HG03432 (cell line): Measurements from ENCODE around the gene CAMTA1.

Experiments
- ATAC-seq: cut with Tn5 transposase; IDR thresholded peaks from one replicate; pipeline ENCODE4 v1.9.1; 2021; ENCODE audit warnings: mild to moderate bottlenecking, moderate library complexity; ENCODE audit not compliant: unreplicated experiment

CAMTA1 gene

DNA sequence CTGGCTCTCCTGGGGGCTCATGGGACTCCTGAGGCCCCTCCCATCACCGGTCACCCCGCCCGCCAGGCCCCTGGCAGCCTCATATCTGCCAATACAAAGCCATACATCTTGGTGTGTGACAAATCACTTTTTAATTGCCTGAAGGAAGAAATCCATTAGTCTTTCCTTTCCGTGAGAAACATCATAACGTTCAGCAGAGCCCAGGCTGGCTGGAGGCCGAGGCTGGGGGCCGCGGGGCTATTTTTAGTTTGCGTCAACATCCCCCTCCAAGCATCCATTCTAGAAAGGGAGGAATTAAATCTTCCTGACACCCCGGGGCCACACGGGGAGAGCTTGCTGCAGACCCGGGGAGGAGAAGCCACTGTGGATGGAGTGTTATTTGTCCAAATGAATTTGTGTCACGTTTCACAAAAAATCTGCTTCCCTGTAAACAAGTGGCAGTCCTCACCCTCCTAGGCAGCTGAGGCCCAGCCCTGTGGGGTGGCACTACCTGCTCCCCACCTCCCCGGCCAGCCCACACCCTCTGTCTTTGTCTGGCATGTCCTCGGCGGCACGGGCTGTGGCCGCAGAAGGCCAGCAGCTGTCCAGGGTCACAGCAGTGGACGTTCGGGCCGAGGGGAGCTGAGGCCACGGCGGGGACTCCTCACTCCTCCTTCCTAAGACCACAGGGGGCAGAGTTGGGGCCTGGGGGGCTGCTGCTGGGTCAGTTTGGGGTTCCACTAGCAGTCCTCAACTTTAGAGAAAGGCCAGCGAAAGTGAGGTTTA, 749.0 kb downstream of the CAMTA1 start:
- no peak for ATAC-seq

DNA sequence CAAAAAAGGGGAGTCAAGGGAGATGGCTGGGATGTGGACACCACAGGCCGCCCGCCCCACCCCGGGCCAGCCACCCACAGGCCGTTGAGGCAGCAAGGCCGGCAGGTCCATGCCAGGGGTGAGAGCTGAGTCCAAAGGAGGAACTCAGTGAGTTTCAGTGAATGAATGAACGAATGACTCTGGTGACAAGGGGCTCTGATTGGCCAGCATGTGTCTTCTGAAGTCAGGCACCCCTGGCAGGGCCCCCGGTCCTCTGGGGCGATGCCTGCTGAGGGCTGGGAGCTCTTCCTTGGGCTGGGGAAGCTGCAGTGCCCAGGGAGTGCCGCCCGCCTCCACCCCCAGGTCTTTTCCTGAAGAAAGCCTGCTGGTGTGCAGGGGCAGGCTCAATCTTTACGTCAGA, 749.8 kb downstream of the CAMTA1 start:
- ATAC-seq = no peak

DNA sequence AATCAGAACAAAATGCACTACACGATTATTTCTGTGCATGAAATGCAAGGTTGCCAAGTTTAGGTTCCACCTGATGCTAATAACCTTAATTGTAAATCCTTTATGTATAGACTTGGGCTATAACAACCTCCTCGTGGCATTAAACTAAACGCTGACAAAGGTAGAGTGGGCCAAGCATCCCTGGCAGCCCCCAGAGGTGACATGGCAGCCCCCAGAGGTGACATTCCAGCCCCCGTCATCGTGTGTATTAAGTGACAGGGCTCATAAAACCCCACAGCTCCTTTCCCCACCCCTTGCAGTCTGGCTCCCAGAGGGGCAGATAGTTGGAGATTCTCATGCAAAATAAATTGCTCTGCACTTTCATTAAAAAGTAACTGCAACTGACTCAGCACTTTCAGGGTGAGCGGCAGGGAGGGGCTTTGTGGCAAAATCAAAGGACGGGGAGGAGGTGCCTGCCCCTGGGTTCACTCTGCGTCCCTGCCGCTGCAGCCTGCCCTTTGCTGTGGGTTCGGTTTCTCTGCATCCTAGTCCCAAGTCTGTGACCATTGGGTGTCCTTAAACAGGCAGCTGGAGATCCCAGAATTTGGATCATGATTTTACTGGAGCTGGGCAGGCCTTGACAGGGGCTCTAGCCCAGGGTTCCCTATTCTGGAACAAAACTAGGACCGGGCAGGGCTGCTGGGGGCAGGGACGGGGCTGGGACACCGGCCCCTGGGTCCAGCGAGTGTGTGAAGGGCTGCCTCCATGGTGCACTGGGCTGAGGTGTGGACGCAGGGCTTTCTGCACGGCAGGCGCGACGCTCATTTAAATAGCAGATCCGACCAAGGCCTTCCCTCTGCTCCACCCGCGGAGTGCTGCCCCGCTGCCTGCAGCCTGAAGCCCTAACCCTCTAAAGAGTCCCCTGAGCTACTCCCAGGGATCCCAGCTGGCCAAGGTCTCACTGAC, 751.0 kb downstream of the CAMTA1 start:
- no peak for ATAC-seq

DNA sequence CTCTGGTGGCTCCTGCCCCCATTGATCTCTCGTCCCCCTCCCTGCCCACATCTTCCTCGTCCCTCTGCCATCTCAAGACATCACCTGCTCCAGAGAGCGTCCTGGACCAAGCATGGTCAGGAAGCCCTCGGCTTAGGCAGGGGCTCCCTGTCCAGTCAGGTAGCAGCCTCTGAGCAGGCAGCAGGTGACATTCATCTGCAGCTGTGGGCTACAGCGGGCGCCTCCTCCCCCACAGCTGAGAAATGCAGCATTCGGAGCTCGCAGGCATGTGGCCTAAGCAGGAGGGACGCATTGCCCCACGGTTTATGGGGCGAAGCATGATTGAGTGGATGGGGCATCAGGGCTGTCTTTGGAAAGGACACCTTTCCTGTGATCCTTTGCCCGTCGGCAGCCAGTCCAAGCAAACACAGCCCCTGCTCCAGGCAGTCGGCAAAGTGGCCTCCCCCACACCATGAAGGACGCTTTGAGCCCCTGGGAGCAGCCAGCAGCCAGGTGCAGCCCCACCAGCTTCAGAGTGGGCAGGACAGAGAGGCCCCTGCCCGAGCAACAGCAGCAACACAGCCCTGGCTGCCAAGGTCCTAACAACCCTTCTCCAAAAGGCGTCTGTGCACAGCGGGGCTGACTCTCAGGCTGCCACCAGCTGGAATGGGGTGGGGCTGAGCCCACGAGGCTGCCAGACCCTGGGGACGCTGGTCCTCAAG, 751.8 kb downstream of the CAMTA1 start:
- ATAC-seq = no peak

DNA sequence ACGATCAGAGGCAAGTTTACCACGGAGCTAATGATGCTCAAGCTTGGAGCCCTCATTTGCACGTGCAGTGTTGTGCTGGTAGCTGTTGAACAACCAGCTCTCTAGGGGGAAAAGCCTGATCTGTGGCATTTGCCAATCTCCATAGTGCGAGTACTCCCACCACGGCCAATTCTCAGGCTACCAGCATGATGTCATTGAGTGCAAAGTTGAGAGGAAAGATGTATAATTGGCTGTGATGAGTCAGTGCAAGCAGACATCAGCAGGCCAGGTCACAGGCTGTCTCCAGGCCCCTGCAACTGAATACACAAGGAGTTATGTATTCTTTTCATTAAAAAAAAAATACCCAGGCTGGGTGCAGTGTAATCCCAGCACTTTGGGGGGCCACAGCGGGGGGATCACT, 752.8 kb downstream of the CAMTA1 start:
- ATAC-seq = no peak

DNA sequence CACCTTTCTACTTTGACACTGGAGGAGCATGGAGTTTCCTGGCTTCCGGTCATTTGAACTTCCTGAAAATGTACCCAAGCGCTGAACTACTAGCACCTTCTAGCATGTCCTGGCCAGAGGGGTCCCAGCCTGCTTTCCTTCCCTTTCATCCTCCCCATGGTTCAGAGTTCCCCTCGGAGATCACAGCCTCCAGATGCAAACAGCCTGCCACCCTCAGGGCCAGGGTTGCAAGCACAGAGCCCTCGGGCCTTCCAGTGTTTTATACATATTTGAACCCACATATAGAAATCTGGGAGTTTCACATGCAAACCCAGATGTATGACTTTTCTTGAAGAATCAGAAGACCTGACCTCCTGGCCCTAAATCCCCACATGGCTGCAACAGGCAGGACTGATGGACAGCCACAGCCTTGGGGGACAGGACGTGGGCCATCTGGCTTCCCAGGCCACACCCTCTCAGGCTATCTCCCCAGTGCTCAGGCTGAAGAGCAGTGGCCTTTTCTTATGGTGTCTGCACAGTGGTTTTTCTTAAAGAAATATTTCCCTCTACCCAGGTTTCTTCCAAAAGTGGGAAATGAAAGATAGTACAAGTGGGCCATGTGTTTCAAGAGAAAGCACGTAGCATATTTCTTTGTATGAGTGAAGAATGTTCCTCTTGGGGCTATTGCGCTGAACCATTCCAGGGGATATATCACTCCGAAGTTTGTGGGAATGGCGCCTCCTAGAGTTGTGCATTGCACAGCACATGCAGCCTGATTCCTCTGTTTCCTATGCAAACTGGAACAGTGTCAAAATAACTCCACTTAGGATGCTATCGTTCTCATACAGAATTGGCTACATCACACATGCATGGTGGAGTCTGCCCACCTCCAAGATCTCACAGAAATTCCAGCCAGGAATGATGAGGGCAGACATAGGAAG, 753.9 kb downstream of the CAMTA1 start:
- no peak for ATAC-seq

DNA sequence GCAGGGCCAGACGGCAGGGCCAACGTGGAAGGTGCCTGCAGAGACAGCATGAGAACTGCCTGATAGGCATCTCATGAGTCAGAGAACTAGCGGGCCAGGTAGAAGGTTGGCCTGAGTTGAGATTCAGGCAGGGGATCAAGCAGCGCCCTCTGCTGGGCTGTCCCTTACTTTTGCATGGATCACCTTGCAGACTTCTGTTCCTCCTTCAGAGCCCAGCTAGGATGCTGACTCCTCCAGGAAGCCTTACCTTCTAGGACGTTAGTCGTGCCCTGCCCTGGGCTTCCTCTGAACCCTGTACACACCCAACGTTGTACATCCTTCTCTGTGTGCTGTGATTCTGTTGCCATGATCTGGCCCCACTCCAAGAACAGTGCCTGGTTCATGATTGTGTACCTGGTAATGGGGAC, 754.5 kb downstream of the CAMTA1 start:
- no peak for ATAC-seq

DNA sequence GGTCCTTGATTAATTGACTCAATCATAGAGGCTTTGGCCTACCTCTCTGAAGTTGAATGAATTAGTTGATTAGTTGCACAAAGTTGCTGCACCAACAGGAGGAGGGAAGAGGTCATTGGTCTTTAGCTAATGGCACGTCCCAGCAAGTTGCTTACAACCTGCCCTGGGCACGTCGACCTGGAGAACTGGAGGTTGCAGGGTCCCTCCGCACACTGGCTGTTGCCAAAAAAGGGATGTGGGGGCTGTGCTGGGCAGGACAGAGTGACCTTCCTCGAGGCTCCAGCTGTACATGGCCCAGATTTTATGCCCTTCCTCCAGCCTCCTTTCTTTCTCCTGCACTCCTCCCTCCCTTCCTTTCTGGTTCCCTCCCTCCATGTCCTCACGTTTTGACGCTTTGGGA, 755.6 kb downstream of the CAMTA1 start:
- ATAC-seq = no peak

DNA sequence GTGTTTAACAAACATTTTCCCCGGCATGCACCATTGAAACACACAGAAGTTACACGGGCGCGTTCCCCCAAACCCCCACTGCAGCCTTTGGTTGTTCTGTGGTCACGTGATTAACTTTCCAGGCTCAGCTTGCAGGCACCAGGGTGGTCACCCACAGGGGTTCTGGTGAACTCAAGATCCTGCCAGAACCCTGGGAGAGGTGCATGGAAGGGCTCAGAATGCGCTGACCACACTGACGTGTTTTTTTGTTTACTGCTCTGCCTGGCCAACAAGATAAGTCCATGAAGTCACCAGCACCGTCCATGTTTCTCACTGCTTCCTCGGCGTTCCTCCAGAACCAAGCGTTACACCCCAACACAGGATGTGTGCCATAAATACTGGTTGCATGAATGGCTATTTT, 756.4 kb downstream of the CAMTA1 start:
- ATAC-seq = no peak

DNA sequence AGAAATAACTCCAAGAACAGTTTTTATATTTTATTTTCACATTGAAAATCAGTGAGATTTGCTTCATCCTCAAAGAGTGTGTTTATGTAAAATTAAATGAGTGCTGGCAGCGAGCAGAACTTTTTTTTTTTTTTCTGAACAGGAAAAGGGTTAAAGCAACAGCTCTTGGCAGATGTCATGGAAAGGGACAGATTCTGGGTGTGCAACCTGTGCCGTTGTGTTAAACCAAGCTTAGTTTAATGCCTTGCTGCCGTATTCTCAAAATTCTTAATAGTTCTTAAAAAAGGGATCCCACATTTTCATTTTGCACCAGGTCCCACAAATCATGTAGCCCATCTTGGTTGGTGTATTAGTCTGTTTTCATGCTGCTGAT, 758.5 kb downstream of the CAMTA1 start:
- no peak for ATAC-seq

DNA sequence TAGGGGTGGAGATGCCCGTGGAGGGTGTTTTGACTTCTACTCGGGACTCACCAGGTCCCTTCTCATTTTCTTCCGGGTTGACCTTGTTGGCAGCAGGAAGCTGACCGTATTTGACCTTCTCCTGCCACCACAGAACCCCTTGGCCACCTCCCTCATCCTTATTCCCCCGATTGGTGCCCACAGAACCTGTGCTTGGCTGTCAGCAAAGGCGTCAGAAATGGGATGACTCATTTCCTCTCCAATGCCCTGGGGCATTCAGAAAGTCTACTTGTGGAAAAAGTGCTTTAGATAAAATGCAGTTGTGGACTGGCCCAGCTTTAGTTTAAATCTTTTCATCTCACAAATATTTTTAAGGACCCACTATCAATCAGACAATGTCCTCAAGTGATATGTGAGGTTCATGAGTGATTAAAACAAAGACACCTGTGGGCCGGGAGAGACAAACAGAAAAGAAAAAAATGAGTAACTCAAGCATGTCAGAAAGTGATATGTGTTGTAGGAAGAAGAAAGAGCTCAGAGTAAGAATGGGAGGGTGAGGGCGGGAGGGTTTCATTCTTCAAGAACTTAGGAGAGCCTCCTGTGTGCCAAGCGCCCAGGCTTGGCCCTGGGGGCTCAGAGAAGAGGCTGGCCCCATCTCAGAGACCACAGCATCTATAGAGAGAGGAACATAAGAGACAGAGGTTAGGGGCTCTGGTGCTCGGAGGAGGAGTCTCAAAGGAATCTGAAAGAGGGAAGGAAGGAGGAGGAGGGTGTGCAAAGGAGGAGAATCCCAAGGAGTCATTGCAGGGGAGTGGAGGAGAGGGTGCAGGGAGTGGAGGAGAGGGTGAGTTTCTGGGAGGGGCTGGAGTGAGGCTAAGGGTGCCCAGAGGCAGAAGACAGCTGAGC, 764.3 kb downstream of the CAMTA1 start:
- no peak for ATAC-seq

DNA sequence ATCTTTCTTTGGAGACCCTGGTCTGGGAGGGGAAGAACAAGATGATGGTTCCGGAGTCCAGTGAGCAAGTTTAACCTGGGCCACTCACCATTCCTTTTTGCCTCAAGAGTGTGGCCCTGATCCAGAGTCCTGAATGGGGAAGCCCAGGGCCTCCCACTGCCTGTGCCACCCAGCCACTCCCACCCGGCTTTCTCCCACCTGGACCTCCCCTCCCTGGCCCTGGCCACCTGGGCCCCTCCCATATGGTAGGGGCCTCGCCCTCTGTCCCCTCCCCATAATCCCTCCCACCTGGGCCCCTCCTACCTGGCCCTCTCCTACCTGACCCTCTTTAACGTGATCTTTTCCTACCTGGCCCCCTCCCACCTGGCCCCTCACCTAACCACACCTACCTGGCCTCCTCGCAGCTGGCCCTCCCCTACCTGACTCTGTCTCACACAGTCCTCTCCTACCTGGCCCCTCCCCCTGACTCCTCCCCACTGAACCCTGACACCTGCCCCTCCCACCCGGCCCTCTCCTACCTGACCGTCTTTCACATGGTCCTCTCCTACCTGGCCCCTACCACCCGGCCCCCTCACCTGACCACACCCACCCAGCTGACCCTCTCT, 765.1 kb downstream of the CAMTA1 start:
- ATAC-seq = no peak

DNA sequence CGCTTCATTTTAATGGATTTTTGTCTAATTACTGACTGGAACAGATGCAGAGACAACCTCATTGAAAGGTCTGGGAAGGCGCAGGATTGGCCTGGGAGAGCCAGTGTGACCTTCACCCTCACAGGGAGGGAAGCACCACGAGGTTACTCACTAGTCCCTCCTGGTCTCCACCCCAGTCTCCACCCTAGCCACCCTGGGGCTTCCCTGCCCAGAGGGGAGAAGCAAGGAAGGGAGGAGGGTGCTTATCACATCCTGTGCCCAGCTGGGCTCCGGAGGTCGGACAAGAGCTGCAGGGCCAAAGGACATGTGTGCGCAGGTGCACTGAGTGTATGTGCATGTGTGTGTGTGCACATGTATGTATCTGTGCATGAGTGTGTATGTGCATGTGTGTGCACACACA, 765.7 kb downstream of the CAMTA1 start:
- ATAC-seq = no peak

DNA sequence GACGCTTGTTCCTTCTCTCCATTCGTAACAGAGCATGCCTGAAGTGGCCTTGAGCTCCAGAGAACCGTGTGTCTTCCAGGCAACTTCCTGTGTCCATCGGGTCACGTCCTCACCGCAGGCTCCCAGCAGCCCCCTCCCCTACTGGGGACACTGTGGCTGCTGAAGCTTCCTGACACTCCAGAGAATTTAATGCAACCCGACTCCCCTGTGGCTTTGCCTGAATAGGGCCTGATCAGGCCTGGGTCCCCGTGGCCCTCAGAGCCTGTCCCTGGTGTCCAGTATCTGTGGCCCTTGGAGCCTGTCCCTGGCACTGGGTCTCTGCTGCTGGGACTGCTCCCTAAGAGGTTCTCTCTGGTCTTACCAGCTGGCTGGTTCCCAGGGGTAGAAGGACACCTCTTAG, 766.2 kb downstream of the CAMTA1 start:
- ATAC-seq = no peak

DNA sequence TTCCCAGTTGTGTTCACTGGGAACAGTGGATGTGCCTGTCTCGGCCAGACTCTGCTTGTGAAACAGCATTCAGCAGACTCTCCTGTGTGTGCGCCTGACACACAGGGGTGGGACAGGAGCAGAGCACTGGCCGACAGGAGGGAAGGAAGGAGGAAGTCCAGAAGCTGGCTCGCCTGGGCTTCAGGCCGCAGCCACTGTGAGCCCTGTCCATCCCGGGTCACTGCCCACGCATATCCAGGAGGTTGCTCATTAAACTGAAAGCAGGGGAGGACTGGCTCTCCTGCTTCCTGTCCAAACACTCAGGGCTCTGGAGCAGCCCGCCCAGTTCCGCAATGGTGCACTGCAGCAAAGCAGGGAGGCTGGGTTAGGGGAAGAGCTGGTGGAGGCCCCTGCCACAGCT, 767.1 kb downstream of the CAMTA1 start:
- ATAC-seq = no peak

DNA sequence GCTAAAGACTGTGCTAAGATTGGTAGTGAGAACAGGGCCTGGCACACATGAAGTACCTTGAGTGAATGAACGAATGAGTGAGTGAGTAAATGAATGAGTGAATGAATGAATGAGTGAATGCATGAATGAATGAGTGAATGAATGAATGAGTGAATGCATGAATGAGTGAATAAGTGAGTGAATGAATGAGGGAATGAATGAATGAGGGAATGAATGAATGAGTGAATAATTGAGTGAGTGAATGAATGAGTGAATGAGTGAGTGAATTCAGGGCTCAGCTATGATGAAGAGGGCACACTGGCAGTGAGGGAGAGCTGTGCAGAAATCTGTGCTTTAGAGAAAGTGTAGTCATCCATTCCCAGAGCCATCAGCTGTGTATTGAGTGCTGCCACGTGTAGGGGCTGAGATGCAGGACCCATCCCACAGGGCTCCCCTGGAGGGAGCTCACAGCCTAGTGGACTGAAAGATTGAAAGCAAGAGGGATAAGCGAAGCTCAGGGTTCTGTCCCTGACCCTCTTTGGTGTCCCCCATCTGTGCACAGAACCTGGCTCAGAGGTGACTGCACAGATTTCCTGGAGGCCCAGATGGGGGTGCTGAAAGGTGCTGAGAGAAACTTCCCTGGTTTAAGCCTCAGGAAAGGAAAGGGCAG, 767.9 kb downstream of the CAMTA1 start:
- ATAC-seq = no peak

DNA sequence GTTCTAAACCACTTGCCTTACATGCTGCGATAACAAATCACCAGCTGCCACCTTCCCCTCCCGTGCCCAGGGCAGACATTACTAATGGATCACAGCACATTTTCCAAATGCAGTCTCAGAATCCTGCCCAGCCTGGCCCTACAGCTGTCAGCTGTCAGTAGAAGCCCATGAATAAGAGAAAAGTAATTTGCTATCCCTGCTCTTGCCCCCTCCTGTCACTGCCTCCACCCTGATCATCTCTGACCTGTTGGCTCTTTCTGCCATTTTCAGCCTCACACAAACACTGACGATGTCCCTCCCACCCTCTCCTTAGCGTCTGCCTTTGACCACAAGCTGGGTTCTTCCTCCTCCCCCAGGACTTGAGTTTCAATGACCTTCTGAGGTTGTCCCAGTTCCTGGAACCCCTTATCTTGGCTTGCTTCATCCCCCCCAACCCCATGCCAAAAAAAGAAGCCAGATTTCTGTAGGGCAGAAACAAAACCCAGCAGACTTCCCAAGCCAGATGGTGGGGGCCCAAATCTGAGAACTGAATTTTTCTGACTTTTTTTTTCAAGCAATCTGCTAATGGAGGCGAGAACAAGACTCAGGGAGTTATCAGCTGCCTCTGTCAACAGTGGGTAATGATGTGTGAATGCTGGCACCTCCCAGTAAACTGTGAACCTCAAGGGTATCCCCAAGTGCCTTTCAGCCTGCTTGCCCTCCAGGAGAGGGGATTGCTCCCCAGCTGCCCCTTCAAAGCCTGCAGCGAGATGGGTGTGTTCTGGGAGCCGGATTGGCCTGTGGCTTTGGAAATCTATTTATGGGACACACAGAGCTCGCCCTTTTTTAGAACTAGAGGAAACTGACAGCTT, 769.4 kb downstream of the CAMTA1 start:
- no peak for ATAC-seq
